Osteocyte (in vitro differentiated cells): ENCODE data around the gene TXNDC11. TPM values are rescaled to one million over a fixed set of nuclear protein-coding genes. Genes with fewer than 3 reads are reported as not detected.

ENCODE experiments used
- DNase-seq: peaks from one replicate; pipeline ENCODE4 v3.0.0; 2021; ENCODE audit warnings: mixed read lengths; ENCODE audit not compliant: unreplicated experiment; ENCODE audit errors: extremely low spot score
- H3K27ac Mint-ChIP-seq: one replicate; pipeline ENCODE4 v1.8.0; 2021; ENCODE audit warnings: mild to moderate bottlenecking, mixed read lengths; ENCODE audit not compliant: unreplicated experiment
- H3K27me3 Mint-ChIP-seq: one replicate; pipeline ENCODE4 v1.8.0; 2021; ENCODE audit warnings: mixed read lengths; ENCODE audit not compliant: unreplicated experiment
- H3K36me3 Mint-ChIP-seq: one replicate; pipeline ENCODE4 v1.8.0; 2021; ENCODE audit warnings: mixed read lengths; ENCODE audit not compliant: unreplicated experiment
- H3K4me1 Mint-ChIP-seq: one replicate; pipeline ENCODE4 v1.8.0; 2021; ENCODE audit warnings: mixed read lengths; ENCODE audit not compliant: unreplicated experiment
- H3K4me3 Mint-ChIP-seq: one replicate; pipeline ENCODE4 v1.8.0; 2021; ENCODE audit warnings: mild to moderate bottlenecking, moderate library complexity, mixed read lengths; ENCODE audit not compliant: unreplicated experiment
- H3K9me3 Mint-ChIP-seq: one replicate; pipeline ENCODE4 v1.8.0; 2021; ENCODE audit warnings: mixed read lengths; ENCODE audit not compliant: unreplicated experiment
- total RNA-seq: library from RNA; stranded (reverse); gene quantifications from 2 replicates; pipeline ENCODE4 v1.2.1, GENCODE V29; 2021
- TF ChIP-seq, protein P1 (sequence below): fragments of 200-600 bp; sonication (generic); IDR thresholded peaks from 2 replicates; pipeline ENCODE4 v1.5.0; 2021; ENCODE audit warnings: antibody characterized with exemption, mild to moderate bottlenecking, moderate library complexity

Gene TXNDC11
- total RNA-seq, 1 donor from 2014 or later, result 31.9 TPM

DNA sequence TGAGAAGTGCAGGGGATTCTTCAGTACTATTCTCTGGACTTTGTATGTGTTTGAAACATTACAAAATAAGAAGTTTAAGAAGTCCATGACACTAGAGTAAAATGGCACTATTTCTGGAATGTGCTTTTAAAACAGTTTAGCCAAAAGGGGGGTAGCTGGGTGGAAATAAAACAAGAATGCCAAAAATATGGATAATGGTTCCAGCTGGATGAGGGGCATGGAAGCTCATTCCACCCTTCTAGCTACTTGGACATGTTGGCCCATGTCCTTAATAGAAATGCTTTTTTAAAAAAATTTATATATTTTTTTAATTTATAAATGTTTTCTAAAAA is 41.3 kb upstream of the TXNDC11 start:
- Mint-ChIP-seq H3K27ac (peak overlapping the region; percentile 98), H3K4me1 (peaks cover 67% of the 10 kb centered on the region), H3K4me3 (peak overlapping the region; percentile 72), H3K27me3 (no peaks in the 10 kb centered on the region), H3K9me3 (no peaks in the 10 kb centered on the region), H3K36me3 (peaks cover 10% of the 10 kb centered on the region)
- TF ChIP-seq, protein P1, sequence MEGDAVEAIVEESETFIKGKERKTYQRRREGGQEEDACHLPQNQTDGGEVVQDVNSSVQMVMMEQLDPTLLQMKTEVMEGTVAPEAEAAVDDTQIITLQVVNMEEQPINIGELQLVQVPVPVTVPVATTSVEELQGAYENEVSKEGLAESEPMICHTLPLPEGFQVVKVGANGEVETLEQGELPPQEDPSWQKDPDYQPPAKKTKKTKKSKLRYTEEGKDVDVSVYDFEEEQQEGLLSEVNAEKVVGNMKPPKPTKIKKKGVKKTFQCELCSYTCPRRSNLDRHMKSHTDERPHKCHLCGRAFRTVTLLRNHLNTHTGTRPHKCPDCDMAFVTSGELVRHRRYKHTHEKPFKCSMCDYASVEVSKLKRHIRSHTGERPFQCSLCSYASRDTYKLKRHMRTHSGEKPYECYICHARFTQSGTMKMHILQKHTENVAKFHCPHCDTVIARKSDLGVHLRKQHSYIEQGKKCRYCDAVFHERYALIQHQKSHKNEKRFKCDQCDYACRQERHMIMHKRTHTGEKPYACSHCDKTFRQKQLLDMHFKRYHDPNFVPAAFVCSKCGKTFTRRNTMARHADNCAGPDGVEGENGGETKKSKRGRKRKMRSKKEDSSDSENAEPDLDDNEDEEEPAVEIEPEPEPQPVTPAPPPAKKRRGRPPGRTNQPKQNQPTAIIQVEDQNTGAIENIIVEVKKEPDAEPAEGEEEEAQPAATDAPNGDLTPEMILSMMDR, result no peak
- no peak for DNase-seq

DNA sequence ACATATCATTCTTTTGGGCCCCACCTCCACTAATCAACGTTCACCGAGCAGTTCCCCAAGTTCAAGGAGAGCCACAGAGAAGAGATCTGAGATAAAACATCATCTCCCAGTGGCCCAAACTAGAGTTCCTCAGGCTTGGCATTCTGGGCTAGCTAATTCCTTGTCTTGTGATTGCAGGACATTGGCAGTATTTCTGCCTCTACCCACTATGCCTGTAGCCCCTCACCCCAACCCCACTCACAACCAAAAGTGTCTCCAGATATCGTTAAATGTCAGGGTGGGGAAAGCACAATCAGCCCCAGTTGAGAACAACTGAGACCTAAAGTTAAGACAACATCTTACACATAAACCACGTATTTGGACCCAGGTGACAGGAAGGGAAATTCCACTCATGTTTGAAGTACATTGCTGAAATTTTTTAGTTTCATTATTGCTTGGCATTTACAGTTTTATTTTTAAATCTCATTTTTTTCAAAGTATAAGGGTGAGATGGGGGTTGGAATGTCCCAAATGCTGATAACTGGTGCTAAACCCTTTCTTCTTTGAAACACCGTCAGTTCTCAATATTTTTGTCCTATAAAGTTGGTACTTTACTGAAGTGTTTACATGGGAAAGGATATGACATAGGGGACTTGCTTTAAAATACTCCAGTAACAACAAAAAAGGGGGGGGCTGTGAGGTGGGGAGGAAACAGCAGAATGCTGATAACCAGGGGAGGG is 40.8 kb upstream of the TXNDC11 start:
- peaks cover 10% of the 10 kb centered on the region for H3K36me3 Mint-ChIP-seq

DNA sequence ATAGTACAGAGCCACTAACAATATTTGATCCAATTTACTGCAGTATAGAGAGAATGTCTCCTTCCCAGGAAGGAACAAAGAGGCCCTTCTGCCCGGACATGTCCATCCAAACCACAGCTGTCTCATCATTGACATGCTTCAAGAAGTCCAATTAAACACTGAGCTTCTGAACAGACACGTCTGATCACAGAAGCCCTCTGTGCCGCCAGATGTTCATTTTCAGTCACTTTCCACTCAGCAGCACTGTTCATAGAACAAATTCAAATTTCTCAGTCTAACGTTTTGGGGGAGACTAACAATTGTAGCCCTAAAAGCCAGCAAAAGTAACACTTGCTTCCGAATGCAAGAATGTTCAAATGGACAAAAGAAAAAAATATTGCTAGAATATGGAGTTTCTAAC is 39.1 kb upstream of the TXNDC11 start:
- Mint-ChIP-seq H3K4me3 (peak overlapping the region; percentile 72), H3K4me1 (peaks cover 55% of the 10 kb centered on the region), H3K9me3 (no peaks in the 10 kb centered on the region), H3K27me3 (no peaks in the 10 kb centered on the region), H3K27ac (peak overlapping the region; percentile 98), H3K36me3 (peaks cover 13% of the 10 kb centered on the region)
- no peak for DNase-seq
- TF ChIP-seq, protein P1, result no peak

More for the DNA sequence above, 40.8 kb upstream of the TXNDC11 start:
- TF ChIP-seq, protein P1, result no peak
- H3K4me3 Mint-ChIP-seq, result peak overlapping the region; percentile 72
- H3K27ac Mint-ChIP-seq, result peak overlapping the region; percentile 98
- peaks cover 67% of the 10 kb centered on the region for H3K4me1 Mint-ChIP-seq
- no peaks in the 10 kb centered on the region for H3K9me3 Mint-ChIP-seq
- no peaks in the 10 kb centered on the region for H3K27me3 Mint-ChIP-seq
- no peak for DNase-seq

DNA sequence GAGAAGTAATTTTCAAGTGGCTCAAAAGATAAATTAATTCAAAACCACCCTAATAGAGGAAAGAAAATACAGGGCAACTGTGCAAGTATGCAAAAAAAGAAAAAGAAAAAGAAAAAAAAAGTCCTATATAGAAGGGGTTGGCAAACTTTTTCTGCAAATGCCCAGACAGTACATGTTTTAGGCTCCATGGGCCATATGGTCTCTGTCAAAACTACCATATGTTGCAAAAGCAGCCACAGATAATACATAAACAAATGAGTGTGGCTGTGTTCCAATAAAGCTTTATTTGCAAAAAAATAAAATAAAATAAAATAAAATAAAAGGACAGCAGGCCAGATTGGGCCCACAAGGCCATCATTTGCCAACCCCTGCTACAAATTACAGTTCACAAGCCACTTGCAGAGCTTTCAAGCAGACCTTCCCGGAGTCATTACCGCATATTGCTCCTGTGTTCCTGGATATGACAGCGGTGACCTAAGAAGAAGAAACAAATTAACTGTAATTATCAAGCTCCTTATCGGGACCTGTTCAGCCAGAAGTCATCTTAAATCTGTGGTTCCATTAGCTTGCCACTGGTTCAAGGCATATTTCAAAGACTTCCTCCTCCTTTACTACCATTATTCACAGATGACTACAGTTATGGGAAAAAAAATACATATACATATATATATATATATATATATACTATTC is 38.5 kb upstream of the TXNDC11 start:
- Mint-ChIP-seq H3K9me3 (no peaks in the 10 kb centered on the region), H3K27ac (peak overlapping the region; percentile 98), H3K27me3 (no peaks in the 10 kb centered on the region), H3K4me3 (no peak overlapping the region), H3K4me1 (peaks cover 49% of the 10 kb centered on the region), H3K36me3 (peaks cover 17% of the 10 kb centered on the region)
- TF ChIP-seq, protein P1, result no peak
- DNase-seq, result no peak

DNA sequence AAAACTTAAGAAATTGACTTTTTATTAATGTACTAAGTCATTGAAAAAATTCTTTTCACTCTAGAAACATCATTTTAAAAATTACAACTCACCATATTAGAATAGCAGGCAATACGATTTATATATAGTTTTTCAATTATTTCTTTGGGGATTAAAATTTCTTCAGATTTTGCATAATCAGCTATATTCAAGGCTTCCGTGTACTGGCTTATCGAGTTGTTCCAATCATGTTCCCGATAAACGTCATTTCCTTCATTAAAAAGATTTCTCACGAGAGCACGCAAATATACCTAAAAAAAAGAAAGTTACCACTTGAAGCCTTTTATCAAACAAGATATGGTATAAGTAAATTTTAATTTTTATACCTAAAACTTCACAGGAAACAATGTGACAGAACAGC is 36.4 kb upstream of the TXNDC11 start:
- Mint-ChIP-seq H3K4me1 (peaks cover 35% of the 10 kb centered on the region), H3K27me3 (no peaks in the 10 kb centered on the region), H3K36me3 (peaks cover 26% of the 10 kb centered on the region), H3K4me3 (no peak overlapping the region), H3K27ac (no peak overlapping the region), H3K9me3 (no peaks in the 10 kb centered on the region)
- DNase-seq, result no peak
- TF ChIP-seq, protein P1, result no peak
